GM21526 (cell line): Measurements from ENCODE around the gene ELFN2.

ENCODE experiments used
- ATAC-seq: cut with Tn5 transposase; IDR thresholded peaks from one replicate; pipeline ENCODE4 v1.9.1; 2021; ENCODE audit warnings: moderate library complexity; ENCODE audit not compliant: unreplicated experiment, low FRiP score

The ELFN2 gene

DNA sequence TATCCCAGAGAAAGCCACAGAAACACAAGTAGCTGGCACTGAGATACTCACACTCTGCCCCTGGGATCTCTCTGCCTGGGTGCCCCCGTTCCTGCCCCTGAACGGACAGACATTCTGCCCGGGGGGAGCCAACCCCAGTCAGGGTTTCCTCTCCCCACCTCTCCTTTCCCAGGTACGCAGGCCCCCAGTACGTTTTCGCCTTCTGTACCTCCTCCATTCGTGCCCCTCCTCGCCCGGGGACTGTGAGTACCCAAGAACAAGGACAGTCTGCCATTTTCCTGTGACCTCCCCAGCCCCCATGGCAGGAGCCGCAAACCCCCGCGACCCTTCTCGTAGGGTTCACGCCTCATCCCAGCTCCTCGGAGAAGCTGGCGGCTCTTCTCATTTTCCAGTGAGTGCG lies 29.1 kb upstream of the ELFN2 start:
- ATAC-seq = no peak

DNA sequence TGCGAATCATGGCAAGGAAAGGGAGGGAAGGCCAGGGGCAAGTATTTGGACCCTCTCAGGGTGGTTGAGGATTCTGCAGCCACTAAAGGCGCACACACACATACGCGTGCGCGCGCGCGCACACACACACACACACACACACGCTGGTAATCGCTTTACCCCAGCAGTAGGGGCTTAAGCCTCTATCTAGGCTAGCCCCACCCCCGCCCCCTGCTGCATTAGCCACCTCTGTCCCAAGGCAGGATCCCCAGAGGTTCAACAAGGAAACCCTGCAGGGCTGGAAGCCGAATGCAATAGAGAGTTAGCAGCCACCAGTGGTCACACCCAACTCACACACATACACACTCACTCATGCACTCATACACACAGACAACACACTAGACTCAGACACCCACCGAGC lies 28.6 kb upstream of the ELFN2 start:
- no peak for ATAC-seq

DNA sequence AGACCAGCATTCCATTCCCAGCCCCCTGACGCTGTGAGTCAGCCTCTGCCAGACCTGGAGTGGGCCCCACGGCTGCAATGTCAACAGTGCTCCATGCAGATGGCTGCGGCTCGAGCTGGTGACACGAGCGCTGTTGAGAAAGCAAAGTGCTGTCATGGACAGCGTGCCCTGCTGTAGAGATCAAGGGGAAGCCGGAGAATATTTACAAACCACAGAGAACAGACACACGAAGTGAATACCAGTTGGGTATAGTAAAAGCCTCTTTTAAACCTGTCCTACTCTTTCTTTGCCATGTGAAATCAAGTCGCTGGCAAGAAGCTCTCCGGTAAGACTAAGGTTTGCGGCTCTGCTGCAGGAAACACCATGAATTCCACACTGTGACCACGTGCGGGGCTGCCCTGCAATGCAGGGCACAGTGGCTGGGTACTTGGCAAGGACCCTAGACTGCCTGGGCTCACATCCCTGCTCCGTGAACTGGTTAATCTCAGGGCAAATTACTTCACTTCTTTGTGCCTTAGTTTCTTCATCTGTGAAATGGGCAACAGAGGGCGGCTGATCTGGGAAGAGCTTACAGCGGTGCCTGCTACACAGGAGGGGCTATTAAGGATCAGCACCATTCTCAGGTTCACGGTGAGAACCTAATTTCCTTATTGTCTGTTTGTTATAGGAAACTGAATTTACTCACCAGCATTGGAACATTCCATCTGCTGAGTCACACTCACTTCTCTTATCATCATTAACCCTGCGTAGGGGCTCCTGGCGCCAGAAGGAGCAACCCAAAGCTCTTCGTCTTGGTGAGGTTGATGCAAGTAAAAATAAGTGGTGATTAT lies 27.8 kb upstream of the ELFN2 start:
- ATAC-seq = no peak

DNA sequence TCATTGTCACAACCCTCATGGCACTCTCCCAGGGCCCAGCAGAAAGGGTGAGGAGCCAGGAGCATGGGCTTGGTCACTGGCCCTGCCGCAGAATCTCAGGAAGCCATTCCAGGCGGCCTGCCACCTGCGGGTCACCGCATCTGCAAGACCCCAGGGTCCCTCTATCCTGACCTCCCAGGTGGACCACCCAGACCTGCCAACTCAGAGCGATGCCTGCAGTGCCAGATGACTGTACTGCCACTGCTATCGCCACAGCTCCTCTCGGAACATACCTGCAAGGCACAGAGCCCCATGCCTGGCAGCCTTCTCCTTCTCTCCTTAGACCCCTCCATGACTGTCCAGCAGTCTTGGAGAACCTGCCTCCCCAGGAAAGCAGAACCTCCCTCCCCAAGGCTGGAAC lies 26.4 kb upstream of the ELFN2 start:
- no peak for ATAC-seq

DNA sequence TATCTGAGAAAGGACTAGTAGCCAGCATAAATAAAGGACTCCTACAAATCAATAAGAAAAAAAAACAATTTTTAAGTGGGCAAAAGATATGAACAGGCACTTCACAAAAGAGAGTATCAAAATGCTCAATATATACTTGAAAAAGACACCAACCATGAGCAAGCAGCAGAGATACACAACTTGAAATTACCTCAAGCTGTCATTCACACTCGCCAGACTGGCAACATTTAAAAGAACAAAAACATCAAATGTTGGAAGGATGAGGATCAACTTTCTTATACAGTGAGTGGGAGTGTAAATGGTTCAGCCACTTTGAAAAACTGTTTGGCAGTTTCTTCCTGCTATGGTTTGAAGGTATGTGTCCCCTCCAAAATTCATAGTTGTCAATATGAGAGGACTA lies 23.9 kb upstream of the ELFN2 start:
- ATAC-seq = no peak

DNA sequence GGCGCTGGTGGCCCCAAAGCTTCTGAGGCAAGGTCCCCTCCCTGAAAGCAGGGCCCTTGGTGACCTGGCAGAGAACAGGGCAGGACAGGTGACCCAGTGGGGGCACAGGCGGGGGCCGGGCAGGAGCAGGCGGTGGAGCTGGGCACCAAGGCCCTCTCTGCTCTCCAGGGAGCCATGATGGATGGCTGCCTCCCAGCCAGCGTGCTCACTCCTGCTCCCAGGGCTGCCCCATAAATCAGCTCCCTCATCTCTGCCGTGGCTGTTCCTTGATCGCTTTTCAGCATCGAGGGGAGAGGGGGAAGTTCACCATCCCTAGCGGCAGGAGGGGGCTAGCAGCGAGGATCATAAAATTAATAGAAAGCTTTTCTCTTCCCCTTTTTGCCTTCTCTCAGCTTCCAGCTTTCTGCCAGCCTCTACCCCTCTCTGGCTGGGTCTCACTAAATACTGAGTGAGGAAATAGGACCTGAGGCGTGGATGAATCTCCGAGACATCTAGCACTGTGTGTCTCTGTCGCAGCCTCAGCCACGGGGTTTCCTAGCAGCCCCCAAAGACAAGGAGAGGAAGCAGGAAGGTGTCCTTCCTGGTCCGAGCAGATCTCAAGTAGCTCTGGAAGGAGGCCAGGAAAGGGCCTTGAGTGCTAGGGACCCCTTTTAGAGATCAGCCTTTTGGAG lies 22.2 kb upstream of the ELFN2 start:
- ATAC-seq = no peak

DNA sequence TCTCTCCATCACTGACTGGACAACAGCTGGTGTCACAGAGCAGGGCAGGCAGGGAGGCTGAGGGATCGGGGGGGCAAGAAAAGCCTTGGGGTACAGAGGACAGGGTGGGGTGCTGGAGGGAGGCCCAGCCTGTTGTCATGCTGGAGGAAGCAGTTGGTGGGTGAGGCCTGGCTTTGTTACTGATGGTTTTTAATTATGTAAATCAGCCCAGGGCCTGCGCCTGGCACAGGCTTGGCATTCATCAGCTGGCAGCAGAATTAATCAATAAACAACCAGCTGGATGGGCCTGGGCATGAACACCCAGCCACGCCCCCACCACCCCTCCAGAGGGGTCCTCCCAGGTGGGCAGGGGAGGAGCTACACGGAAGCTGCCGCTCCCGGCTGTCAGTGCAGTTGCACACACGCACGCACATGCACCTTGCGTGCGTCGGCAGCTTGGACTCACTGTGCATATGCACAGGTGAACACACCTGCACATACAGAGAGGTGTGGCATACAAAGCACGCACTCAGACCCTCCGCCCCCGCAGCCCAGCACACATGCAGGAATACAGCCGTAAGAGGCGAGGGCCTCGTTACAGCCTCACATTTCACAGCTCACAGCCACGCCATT lies 21.3 kb upstream of the ELFN2 start:
- no peak for ATAC-seq

DNA sequence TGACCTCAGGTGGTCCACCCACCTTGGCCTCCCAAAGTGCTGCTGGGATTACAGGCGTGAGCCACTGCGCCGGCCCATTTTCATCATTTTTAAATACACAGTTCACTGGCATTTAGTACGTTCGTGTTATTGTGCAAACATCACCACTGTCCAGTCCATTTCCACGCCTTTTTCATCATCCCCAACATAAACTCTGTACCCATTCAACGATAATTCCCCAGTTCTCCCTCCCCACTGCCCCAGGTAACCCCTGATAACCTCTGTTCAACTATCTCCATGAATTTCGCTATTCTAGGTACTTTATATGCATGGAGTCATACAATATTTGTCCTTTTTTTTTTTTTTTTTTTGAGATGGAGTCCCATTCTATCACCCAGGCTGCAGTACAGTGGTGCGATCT lies 18.2 kb upstream of the ELFN2 start:
- ATAC-seq = no peak

DNA sequence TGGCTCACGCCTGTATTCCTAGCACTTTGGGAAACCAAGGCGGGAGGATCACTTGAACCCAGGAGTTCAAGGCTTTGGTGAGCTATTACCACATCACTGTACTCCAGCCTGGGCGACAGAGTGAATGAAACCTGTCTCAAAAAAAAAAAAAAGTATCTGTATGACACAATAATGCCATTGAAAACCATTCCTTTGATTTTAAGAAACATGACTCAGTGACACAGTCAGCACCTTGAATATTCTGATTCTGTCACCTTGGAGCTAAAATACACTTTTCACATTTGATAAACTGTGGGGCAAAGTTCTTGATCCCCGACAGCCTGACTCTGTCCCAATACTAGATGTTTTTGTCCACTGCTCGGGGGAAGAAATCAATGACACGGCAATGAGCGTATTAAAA lies 16.7 kb upstream of the ELFN2 start:
- ATAC-seq = no peak

DNA sequence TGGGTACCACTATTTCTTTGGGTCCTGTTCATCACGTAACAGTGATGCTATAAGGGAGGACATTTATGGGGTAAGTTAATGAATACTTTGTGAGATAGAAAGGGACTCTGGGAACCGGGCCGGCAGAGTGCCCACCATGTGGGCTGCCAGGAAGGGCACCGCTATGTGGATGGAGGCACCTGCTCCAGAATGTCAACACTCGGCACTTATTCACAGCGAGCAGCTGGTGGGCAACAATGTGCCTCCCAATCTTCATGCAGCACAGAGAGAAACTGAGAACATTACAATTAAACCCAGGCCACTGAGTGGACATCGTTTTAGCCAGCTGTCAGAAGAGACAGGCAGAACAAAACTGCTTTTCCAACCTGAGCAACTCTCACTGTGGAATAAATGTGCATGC lies 15.8 kb upstream of the ELFN2 start:
- no peak for ATAC-seq

DNA sequence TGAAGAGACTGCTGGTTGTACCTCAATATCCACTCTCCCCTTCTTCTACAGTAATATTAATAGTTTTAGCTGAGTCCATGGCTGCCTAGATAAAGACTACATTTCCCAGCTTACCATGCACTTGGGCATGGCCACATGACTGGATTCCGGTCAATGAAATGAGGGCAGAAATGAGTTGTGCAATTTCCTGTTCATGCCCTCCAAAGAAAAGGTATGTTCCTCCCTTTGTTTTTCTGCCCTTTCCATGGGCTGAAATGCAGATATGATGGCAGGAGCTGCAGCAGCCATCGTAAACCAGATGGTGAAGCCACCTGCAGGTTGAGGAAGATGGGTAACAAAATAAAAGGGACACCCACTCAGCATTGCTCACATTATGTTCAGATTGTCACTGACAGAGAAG lies 15.3 kb upstream of the ELFN2 start:
- ATAC-seq = no peak

DNA sequence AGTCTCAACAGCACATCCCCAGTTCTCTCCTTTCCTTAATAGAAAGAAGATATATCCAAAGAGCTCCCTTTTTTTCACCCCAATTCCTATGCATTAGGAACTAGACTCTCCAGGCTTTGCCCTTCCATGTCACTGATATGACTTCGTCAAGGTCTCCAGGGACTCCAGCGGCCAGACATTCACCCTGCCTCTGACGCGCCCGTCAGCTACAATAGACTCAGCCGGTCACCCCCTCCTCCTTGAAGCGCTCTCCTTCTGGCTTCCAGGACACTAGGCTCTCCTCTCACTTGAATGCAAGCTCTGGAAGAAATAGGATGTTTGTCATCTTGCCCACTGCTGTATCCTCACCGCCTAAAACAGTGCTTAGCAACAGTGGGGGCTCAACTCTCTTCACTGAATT lies 14.9 kb upstream of the ELFN2 start:
- ATAC-seq = no peak

DNA sequence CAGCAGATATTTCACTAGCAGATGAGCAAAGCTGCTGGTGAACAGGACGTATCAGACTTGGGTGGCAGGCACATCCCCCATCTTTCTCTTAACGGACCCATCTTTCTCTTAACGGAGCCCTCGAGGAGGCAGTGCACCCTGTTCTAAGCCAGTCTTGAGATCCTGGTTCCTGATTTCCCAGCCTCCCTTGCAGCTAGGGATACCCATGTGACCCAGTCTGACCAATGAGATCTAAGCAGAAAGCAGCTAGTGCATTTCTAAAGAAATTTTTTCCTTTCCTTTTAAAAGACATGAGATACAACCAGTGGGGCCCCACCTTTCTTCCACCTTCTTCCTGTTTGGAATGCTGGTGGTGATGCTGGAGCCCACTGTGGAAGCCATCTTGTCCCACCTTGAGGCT lies 13.6 kb upstream of the ELFN2 start:
- no peak for ATAC-seq

DNA sequence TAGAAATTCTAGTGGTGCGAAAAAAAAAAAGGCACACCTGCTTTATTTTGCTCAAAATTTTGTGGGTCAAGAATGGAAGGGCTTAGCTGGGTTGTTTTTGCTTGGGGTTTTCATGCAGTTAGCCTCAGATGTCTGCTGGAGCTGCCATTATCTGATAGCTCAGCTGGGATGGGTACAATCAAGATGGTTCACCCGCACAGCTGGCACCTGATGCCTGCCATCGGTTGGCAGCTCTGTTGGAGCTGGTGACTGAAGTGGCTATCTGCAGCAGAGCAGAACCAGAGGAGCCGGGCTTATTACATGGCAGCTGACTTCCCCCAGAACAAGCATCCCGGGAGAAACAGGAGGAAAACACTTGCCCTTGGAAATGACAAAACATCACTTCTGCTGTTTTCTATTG lies 12.1 kb upstream of the ELFN2 start:
- ATAC-seq = no peak

DNA sequence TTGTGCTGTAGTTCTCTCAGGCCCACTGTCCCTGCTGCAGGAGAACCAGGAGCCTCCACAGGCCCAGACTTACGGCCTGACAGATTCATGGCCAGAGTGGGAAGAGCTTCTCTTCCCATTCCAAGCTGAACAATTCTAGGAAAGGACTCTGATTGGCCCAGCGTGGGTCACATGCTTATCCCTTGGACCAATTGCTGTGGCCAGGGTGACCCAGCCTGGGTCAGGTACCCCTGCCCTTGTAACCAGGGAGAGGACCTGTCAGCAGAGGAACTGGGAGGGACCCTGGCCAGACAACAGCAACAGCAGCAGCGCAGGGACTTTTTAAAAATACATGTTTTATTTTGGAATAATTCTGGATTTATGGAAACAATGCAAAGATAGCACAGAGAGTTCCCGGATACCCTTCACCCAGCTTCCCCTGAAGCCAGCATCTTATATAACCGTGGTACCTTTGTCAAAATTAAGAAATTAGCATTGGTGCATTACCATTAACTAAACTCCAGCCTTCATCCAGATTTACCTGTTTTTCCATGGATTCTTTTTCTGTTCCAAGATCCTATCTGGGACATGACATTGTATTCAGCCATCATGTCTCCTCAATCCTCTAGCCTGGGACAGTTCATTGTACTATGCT lies 8.8 kb upstream of the ELFN2 start:
- ATAC-seq = no peak

DNA sequence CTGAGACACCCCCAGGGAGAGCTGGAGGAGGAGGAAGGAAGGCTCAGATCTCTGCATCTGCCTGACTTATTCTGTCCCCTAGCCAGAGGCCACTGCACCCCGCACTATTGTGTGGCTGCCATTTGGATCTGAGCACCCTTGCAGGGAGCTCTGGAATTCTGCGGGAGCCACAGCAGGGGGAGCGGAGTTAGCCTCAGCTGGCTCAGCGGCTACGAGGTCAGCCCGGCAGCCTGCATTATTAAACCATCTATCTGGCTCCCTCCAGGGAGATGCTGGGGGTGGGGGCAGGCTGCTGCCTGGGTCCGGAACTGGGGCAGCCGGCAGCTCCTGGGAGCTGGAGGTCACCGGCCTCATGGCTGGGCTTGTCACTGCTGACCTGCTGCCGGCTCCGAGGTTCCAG lies 6.5 kb upstream of the ELFN2 start:
- no peak for ATAC-seq

DNA sequence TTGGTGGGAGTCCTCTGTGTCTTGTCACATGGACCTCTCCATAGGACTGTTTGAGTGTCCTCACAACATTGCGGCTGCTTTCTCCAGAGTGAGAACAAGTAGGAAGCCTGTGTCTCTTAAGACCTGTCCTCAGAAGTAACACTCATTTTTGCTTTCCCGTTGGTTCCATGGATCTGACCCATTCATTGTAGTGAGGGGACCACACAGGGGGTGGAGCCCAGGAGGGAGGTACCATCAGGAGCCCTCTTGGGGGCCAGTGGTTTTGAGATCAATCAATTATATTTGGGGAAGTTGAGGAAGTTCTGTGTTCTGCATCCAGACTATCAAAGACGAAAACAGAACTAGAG lies 5.4 kb upstream of the ELFN2 start:
- no peak for ATAC-seq

DNA sequence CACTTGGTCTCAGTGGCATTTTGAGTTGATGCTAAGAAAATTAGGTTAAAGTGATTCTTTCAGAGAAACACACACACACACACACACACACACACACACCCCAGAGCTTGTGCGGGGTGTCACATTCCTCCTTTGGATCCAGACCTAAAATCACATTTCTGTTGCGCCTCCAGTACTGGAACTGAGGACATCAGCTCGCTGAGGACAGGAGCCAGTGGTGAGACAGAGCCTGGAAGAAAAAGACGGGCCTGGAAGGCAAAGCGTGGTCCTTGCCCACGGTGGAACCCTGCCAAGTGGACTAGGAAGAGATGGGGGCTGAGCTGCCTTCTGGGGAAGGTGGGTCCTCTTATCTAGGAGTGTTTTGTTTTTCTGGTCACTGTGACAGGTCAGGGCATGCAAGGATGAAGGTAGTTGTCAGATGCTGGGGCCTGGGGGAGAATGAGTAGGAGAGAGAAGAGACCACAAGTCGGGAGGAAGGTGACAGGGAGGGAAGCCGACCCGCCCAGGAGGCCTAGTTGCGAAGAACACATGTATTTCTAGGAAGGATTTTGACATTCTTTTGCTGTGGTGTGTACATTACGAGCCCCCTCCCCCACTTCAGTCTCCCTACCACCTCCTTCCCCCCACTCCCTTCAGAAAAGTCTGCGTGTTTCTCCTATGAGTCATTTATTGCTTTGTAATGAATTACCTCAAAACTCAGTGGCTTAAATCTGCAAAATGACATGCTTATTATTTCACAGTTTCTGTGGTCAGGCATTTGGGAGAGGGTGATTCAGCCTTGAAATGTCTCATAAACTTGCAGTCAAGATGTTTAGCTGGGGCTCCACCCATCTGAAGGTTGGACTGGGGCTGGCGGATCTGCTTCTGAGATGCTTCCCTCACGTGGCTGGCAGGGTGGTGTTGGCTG lies 4.8 kb upstream of the ELFN2 start:
- ATAC-seq = no peak

DNA sequence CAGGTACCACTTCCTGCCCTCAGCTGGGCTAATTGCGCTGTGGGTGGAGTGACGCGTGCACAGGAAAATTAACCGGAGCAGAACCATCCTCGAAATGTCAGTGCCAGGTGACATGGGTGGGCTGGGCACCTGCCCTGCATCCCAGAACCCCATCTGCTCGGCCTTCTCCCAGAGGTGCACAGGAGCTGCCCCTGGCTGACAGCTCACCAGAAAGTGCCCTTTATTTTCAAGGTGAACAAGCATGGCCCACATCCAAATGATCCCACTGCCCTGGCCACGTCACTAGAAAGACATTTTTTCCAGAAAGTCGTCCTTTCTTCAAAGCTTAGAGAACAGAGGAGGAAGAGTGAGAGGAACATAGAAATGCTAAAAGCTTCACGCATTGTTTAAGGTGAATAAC lies 4.1 kb upstream of the ELFN2 start:
- no peak for ATAC-seq

DNA sequence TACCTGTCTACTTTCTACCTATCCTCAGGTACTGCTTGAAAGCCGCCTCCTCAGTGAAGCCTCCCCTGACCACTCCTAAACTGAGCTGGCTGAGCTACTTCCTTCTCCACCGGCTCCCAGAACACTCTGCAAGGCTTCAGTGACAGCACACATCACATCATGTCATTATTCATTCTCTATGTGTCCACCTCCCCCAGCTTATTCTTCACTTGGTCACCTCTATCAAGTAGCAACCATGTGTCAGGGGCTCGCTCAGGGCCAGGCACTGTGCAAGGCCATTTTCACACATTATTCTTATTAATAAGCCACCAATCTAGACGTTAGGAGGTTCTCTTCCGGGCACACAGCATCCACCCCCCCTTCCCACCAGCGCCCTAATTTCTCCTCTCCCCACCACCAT lies 3.7 kb upstream of the ELFN2 start:
- no peak for ATAC-seq
